NCI-H82 treated with DMSO at 0.1 percent for 48 hours (cell line): ENCODE measurements around the gene PTPN22.

Experiments
- DNase-seq: peaks from one replicate; lab custom pipeline; 2025; ENCODE audit not compliant: unreplicated experiment; lab: John Stamatoyannopoulos, UW

Gene PTPN22

DNA sequence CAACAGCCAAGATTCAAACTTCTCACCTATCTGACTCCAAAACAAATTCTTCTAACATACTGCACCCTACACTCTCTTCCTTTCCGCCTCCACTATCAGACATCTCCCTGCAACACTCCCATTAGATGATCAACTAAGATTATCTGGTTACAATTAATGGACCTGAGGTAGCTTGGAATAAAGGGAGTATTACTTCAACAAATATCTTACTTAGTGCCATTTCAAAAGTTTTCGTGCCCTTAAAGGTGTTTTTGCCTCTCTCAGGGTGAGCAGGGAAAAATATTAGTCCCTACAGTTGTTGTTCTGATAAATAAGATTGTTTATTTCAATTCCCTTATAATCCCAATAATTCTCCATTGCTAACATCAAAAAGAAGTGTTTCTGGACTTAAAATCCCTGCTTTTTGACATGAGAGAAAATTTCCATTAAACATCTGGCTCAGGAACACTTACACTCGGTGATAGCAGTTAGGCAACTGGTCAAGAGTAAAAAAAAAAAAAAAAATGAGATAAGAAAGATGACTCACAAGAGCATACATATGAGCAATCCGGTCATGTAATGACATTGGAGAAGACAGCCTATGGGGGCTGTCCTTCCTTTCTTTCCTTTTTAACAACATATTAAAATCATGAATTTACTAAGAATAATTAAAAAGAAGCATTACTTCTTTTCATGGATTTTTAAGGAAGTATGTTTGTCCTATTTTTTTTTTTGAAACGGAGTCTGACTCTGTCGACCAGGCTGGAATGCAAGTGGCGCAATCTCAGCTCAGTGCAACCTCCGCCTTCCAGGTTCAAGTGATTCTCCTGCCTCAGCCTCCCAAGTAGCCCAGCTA, 66.9 kb downstream of the PTPN22 start:
- no peak for DNase-seq

DNA sequence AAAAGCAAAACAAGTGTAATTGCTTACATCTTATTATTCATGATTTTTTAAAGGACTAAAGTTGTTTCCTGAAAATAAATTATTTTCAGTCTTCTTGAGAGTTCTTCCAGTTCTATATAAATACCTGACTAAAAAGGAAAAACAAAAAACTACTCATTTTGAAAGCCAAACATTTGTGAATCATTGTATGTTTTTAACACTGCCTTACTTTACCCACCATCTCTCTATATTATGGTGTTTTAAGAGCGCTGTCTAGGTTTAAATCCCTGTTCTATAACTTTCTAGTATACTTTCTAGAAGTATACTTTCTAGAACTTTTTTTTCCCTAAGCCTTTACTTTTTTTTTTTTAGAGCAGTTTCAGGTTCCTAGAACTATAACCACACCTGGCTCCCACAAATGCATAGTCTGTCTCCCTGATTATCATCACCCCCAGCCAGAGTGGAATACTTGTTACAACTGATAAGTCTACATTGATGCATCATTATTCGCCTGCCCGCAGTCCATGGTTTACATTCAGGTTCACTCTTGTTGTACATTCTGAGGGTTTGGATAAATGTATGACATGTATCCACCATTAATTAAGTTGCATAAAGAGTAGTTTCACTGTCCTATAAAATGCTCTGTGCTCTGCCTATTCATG, 69.0 kb downstream of the PTPN22 start:
- no peak for DNase-seq

- DNase-seq = no peak
Observed at GRCh38 chr1:113800487-113800886, 71.0 kb downstream of the PTPN22 start.

- no peak for DNase-seq
Observed at GRCh38 chr1:113797472-113797871, 74.0 kb downstream of the PTPN22 start.

GRCh38 chr1:113793878-113794834, 77.4 kb downstream of the PTPN22 start:
- DNase-seq = no peak

DNA sequence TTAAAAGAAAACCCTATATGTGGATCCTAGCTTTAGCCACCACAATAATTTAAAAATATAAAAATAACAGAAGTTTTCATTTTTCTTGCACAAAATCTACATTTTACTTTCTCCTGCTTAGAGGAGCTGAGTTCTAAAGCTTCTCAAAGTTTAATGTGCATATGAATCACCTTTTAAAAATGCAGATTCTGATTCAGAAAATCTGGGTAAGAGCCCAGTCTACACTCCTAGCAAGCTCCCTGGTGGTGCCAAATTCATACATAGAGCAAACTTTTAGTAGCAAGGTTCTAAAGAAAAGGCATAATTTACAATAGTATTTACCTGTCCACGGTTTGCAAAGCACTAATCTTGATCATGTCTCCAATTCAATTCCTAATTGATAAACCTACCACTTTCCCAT, 78.5 kb downstream of the PTPN22 start:
- no peak for DNase-seq

GRCh38 chr1:113792471-113792870, 79.0 kb downstream of the PTPN22 start:
- DNase-seq = no peak

DNA sequence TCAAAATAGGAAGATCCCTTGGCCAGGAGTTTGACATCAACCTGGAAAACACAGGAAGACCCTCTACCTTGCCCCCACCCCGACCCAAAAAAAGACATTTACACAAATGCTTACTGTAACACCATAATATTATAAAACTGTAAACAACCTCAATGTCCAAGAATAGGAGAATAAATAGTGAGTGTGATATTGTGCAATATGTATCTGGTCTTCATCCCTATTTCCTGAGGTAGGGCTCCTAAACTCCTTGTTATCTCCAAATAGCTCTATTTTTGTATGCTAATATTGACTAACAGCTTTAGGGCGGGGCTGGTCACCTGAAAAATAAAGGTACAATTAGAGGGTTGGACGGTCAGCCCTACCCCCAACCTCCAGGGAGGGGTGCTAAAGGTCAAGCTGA, 82.7 kb downstream of the PTPN22 start:
- DNase-seq = no peak

DNA sequence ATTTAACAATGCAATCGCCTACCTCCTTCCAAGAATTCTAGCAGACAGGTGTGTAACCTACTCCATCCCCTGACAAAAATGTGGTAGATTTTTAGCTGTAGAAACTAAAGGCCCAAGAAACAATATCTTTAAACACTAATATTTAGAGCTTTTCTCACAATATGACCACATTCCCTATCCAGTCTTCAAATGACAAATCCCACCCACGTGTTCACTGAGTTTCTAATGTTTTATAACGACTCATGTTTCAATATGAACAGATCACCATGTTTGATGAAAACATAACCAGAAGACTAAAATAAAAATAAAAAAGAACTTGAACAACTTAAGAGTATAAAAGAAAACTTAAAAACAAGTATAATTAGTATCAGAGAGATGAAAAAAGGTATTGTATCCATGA, 83.8 kb downstream of the PTPN22 start:
- DNase-seq = no peak

GRCh38 chr1:113786069-113786468, 85.4 kb downstream of the PTPN22 start:
- no peak for DNase-seq

GRCh38 chr1:113784104-113784779, 87.3 kb downstream of the PTPN22 start:
- DNase-seq = no peak

- DNase-seq = no peak
Observed at GRCh38 chr1:113783254-113784103, 88.0 kb downstream of the PTPN22 start.

GRCh38 chr1:113782406-113782805, 89.1 kb downstream of the PTPN22 start:
- no peak for DNase-seq

DNA sequence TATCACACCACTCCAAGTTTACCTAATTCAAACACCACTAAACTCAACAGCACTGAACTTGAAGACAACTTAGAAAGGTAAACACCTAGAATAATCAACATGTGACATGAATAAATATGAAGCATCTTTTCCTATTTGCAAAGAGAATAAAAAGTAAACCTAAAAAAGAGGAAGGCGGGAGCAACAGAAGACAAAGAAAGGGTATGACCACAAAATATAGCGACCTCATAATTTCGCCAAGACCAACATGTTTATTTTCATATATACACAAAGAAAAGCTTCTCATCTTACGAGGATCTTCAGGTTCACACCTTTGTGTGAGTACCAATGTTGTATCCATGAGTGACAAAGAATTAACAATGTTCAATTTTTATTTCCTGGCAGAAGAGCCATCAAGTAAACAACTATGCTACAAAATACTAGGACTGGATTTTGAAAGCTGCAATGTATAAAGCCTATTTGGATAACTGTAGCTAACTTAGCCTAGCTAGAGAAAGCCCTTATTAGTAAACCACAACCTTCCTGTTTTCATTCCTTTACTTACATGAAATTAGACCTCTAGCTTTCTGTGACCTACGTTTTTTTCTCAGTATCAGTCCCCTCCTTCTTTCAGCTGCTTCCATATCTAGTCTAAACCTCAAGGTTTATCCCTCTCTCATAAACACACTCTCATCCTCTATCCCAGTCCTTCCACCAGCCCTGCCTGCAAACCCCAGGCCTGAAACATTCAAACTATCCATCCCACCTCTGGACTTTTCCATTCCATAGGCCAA, 91.0 kb downstream of the PTPN22 start:
- no peak for DNase-seq

- no peak for DNase-seq
Observed at GRCh38 chr1:113779542-113779941, 92.0 kb downstream of the PTPN22 start.

DNA sequence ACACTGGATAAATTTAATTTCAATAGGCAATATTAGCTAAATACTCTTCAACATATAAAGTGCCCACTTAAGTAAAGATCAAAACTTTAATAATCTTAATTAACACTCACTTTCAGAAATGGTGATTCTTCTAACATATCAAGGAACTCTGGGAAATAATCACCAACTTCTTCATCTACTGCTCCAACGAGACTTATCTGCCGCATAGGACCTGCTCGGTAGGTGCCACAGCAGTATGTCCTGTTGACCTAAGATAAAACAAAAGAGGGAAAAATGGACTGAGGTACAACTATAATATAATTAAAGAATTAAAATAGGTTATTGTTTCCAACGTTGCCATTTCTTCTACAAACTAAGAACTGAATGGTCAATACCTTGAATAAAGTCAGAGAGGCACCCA, 94.0 kb downstream of the PTPN22 start:
- no peak for DNase-seq

DNA sequence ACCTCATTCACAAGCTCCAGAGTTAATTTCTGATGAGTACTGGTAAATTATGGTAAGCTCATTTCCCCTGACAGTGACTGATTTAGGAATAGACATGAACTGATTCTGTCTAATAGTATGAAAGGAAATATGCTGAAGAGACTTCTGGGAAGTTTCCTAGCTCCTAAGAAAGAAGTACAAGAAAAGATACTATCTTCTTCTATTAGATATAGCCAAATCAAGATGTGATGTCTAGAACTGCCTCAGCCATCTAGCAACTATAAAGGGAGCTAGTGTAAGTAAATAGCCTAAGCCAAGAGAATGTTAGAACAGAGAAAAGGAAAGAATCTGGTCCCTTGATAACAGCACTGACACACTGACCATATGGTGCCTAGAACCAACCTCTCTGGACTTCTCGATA, 101.5 kb downstream of the PTPN22 start:
- peak; percentile 74 for DNase-seq

- peak; percentile 79 for DNase-seq
Observed at GRCh38 chr1:113769601-113769970, 101.9 kb downstream of the PTPN22 start.

DNA sequence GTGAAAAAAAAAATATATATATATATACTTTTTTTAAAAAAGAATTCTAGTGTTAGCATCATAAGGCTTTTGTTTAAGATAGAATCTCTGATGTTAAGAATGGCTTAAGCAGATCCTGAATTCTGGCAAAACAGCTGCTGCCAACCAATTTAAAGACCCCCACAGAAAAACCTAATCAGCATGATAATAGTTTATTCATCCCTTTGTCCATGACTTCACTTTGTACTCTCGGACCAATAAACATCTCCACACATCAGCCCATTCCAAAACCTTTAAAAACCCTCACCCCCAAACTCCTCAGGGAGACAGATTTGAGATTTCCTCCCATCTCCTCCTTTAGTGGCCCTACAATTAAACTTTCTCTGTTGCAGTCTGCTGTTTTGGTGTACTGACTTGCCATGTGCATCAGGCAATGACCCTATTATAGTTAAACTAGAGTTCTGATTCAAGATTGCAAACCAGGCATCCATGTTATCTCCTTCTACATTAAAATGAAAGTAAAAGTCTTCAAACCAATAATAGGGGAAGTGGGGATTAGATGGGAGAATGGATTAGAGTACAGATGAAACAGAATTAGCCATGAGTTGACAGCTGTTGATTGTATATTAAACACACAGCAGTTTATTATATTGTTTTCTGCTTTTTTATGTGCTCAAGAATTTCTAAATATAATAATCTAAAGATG, 102.5 kb downstream of the PTPN22 start:
- peak; percentile 88 for DNase-seq
